ENCODE measurements around the gene KRT4.
"Not testable (repeated sequence)": the region's sequence is repeated elsewhere in the genome, so short reads cannot be mapped to it uniquely, and the experiment has no call there.

KRT4 gene

DNA sequence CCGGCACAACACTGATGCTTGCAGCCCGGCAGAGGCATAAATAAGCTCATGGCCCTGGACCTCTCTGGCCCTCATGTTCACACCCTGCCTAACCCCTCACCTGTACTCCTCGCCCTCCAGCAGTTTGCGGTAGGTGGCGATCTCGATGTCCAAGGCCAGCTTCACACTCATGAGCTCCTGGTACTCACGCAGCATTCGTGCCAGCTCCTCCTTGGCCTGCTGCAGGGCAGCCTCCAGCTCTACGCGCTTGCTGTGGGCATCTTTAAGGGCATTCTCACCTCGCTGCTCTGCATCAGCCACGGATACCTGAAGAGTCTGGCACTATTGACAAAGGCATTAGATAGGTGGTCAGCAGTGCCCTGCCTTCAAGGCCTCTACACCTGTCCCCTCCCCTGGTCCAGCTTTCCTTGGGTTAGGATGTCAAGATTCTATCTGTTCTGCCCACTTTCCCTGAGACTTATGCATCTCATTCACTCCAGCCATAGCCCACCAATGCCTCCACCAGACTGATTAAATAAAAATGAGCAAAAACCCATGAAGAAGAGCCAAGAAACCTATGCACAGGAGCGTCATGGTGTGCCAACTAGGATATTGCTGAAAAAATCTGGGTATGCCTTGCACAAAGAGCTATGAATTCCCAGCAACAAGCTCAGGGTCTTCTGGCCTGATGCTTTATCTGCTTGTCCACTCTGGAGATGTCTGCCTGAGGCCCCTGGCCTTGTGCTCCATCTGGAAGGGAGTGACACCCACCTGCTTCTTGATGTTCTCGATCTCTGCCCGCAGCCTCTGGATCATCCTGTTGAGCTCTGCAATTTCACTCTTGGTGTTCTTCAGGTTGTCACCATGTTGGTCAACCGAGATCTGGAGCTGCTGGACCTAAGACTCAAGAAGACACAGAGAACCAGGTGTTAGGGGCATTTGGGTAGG is 6.1 kb downstream of the KRT4 start:
- DNase-seq, result no peak

DNA sequence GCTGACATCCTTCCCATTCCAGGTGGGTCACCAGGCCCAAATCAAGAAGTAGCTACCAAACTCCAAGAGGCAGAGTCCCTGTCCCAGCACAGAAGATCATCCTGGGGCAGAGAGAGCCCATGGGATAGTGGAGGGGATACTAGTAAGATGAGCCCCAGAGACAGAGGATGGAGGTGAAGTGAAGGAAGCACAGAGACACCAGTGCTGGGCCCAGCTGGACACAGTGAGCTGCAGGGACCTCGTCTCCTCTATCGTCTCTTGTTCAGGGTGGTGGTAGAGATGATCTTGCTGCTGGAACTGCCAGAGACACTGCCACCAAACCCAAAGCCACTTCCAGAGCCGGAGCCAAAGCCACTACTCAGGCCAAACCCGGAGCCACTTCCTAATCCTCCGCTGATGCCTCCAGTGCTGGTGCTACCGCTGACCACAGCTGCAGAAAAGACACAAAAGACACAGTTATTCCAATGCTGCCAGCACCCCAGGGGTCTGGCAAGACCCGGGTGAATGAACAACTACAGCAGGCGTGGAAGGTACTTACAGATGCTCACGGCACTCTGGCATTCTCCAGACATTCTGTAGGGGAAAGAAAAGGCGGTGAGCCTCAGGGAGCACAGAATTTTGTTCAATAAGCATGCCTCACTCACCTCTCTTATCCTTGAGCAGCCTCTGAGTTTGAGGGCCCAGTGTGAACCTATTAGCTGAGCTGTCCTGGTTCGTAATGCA is 6.9 kb downstream of the KRT4 start:
- no peak for DNase-seq

DNA sequence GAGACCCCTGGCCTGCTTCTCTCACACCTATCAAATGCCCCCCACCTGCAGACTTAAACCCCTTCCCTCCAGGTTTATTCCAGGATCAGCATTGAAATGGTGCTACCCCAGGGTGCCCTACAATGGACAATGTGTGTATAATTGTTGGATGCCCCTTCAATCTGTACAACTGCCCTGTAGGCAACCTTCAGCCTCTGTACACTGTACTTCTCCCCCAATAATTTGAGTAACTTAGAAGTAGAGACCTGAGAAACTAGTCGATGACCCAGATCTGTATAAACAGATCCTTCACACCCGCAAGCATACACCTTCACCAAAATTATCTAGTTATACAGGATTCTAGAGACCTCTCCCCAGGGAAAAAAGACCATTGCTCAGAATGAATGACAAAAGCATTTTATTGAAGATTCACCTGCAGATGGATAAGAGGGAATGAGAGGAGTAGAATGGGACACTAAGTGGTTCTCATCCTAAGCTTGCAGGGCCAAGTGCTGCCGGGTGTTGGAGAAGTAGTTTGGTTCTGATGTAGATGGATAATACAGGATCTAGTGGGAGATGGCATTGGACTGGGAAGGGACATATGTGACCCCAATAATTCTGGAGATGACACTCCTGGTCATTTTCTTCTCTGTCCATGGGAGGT is 7.6 kb downstream of the KRT4 start:
- no peak for DNase-seq

DNA sequence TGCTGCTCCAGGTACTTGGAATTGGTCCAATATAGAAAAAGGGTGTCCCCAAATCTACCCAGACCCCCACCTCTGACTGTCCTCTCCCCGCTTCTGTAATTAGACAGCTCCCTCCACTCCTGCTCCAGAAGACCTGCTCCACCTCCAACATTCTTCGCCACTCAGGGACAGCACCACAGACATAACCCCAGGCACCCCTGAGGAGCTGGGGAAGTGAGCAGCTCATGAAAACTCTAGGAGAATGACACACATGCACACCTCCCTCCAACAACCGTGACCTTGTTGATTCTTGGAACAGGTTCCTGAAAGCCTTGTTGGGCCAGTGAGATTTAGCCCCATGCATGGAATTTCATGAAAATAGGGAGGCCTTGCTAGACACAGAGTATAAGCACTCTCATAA is 8.2 kb downstream of the KRT4 start:
- no peak for DNase-seq

DNA sequence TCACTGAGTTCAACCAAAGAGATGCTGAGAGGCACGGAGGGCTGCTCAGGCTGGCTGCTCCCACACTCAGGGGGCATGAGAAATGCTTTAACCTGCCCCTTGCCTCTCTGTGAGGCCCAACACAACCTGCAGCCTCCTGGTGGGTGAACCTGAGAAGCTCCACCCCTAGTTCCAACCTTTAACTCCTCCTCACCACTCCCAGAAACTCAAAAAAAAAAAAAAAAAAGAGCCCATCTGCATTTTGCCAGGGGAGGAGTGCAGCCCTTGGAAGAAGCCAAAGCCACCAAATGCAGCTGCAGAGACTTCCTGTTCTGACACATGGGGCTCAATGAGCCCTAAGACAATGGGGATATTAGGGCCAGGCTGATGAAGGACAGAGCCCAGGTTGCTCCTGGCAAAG is 8.9 kb downstream of the KRT4 start:
- DNase-seq, result no peak

DNA sequence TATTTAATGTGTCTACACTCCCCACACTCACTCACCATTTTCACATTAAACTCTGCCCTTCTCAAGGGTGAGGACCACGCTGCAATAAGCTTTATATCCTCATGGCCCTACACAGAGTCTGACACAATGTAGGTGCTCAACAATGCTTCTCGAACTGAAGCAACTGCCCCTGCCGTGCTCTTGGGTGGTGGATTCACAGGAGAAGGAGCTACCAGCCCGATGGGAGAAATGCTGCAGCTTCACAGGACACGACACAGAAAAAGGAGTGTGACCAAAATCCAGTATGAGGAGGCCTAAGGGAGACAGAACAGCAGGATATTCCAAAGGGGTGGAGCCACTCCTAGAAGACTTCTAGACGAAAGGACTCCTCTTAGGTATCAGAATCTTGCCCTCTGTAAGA is 11.5 kb downstream of the KRT4 start:
- DNase-seq, result no peak

DNA sequence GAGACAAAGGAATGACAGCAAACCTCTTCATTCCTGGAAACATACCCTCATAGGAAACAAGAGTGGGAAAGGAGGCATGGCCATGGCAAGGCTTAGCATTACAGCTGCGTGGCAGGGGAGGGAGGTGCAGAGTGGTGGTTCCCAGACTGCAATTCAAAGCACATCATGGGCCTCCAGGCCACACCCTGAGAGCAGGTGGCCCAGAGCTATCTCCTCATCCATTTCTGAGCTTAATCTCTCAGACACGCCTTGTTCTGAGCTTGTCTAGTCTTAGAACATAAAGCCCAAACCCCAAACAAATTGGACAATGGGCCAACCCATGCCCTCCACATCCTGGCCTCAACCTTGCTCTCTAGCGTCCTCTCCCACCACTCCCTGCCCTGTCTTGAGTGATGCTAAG is 12.1 kb downstream of the KRT4 start:
- no peak for DNase-seq

DNA sequence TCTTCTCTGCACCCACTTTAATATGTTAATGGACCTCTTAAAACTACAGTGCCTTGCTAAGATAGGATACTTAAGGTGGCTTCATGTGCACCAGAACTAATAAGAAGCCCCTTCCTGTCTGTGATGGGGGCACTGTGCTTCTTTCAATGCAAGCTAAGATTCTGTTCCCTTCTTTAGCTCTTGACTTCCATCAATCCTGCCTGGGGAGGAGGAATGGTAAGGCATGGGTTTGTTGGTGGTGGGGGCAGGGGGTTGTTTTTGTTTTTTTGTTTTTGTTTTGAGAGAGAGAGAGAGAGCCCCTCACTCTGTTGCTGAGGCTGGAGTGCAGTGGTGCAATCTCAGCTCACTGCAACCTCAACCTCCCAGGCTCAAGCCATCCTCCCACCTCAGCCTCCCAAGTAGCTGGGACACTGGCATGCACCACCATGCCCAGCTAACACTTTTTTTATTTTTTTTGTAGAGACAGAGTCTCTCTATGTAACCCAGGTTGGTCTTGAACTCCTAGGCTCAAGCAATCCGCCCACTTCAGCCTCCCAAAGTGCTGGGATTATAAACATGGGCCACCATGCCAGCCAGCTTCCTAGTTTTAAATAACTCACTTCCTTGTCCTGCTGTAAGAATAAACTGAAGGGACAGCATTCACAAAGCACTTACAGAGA is 13.5 kb downstream of the KRT4 start:
- DNase-seq, result no peak

DNA sequence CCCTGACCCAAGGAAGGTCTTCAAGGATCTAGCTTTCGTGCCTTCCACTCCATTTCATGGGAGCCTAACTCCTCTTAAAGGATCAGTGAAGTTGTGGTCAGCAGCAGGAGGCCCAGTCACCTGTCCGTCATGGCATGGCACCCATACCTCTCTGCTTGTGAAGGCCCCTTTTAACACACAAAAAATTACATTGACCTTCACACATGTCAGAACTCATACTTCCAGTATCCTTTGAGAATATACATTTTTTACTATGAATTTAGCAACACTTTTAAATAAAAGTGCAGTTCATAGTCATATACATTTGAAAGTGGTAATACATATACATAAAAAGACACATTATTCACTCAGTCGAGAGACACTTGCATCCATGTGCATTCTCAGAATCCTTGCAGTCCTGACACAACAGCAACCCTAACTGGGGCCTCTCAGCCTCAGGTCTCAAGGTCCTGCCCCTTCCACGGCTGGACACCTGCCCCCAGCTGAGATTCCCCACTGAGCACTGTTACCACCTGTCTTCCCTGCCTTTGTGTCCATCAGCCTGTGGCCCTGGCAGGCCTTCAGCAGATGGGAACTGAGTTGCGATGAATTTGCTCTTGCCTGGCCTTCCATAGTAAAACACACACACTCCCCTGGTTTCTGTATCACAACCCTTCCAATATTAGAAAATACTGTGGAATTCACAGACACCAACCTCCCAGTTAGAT is 14.3 kb downstream of the KRT4 start:
- no peak for DNase-seq

DNA sequence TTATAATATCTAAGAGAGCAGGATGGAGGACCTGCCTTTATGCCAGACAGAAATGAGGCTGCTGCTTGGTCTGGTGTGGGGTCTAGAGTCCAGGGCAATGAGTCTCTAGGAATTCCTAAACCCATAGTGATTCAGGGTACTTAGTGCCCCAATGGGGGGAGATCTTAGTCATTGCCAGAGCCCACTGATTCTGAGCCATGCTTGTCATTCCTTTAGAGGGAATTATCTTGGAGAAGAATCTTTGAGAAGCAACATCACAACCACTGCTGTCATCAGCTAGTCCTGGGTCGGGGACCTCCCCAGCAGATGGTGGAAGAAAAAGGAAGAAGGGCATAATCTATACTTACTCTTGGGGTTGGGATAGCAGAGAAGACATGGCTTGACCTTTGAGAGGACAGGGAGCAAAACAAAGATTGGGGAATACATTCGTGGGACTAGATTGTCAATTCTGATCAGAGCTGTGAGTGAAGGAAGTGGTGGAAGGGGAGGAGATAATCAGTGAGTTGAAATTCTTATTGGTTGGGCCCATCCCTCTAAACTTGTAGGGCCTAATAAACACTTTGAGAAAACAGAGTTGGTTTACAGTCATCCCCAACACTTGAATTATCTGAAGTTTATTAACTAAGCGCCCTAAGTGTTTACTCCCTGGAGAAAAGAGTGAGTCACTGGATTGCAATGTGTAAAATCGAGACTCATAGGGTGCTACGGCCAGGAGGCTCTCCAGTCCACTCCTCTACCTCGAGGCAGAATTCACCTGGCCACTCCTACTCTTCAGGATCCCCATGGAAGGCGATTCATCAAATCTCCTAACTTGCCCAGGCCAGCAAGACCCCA is 15.0 kb downstream of the KRT4 start:
- no peak for DNase-seq

DNA sequence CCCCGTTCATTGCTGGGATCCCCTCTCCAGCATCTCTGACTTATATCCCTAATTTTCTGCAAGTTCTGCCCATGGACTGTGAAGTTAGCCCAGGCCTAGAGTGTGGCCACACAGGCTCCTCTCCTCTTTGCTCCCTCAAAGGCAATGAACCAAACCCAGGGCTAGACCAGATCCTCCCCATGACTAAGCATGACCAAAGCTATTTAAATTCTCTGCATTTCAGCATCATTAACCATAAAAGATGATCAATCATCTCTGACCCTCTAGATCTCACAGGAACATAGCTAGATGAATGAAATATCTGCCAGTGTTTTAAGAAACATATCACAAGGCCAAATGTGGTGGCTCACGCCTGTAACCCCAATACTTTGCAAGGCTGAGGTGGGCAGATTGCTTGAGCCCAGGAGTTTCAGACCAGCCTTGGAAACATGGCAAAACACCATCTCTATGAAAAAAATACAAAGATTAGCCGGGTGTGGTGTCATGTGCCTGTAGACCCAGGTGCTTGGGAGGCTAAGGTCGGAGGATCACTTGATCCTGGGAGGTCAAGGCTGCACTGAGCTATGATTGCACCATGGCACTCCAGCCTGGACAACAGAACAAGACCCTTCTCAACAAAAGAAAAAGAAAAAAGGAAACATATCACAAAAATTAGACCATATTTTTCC is 15.8 kb downstream of the KRT4 start:
- no peak for DNase-seq

DNA sequence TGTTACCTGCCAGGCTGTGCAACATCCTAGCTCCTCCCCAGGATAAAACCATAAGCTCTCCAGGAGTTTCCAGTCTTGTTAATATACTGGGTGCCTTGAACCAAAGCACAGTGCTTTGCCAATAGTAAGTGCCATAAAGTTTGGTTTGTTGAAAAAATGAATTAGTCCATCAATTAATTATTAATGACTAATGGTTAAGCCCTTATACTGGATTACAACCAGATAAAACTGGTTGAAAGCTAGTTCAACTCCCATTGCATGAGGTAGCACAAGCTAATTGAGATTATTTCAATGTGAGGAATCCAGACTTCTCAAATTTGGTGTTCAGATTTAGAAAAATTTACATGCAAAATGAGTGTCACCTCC is 16.4 kb downstream of the KRT4 start:
- no peak for DNase-seq

DNA sequence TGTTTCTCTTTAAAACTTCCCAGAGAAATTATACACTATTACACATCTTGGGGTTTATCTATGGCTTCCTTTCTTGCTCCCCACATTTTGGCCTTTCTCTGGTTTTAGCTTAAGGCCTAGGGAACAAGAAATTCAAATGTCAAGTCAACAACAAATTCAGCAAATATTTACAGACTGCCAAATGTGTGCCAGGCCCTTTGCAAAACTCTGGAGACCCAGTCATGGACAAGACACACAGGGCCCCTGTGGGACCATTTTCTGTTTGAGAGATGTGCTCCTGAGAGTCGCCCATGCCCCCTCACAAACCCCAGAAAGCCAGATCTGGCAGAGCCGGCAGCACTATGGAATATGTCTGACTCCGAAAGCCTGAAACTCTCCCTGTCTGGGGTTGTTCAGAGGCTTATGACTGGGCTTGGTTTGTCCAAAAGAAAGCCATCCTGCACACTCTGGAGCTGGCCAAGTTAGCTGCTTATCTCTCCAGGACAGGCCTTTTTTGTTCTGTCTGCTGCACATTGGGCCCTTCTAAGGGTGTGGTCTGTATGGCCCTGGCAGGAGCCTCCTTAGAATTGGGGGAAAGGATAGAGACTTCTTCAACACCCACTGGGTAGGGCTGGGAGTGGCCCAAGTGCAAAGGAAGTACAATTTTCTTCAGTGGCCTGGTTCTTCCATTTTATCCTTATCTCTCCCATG is 16.9 kb downstream of the KRT4 start:
- DNase-seq, result no peak

DNA sequence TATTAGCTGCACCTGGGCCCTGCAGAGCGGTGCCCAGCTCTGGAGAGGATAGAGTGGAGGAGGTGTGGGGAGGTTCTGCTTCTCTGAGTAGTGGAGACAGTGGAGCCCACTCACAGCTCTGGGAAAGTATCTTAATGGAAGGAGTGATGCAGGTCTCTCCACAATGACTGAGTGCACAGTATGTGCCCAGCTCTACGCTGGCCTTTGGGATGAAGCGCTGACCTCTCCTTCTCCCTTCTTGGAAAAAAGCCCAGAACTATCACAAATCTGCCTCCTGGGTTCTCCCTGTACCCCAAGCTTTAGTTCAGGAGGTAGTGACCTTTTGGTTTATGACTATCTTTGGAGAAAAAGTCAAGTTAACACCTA is 17.5 kb downstream of the KRT4 start:
- no peak for DNase-seq

DNA sequence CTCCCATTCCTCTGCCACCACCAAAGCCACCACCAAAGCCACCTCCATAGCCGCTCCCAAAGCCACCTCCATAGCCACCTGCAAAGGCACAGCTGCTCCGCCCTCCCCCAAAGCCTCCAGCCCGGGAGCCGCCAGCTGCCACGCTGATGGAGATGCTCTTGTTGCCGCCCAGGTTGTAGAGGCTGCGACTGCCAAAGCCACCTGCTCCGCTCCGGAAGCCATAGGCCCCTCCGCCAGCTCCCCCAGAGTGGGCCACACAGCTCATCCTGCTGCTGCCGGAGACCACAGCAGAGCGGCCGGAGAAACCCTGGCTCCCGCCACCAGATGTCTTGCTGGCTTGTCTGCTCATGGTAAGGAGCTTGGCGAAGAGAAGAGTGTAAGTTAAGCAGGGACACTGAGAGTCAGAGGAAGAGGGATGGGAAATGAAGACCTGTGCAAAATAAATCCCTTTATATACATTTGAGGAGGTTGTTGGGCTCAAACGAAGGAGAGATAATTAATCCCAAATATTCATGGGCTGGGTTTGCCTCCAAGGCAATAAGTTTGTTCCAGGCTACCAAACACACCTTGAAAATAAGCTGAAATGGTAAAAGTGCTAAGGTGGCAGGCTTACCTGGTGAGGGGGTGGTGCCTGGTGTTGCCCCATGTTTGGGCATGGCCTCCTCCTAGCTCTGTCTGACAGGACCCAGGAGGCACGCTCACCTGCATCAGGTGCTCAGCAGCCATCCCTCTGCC is 18.1 kb downstream of the KRT4 start, which contains the start of gene KRT3:
Gene KRT3 (minus strand): TSS at position 424 of the 735 bp plus-strand sequence. CDS start 75 bp downstream, at position 349.
- DNase-seq, result no peak

DNA sequence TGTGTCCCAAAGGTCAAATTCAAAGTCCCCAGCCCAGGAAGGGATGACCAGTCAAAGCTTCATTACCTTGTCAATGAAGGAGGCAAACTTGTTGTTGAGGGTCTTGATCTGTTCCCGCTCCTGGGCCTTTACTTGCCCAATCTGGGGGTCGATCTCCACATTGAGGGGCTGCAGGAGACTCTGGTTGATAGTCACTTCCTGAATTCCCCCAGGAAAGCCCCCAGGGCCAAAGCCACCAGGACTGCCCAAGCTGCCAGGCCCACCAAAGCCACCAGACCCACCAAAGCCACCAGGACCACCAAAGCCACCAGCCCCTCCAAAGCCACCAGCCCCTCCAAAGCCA is 18.6 kb downstream of the KRT4 start:
- not testable (repeated sequence) for DNase-seq

DNA sequence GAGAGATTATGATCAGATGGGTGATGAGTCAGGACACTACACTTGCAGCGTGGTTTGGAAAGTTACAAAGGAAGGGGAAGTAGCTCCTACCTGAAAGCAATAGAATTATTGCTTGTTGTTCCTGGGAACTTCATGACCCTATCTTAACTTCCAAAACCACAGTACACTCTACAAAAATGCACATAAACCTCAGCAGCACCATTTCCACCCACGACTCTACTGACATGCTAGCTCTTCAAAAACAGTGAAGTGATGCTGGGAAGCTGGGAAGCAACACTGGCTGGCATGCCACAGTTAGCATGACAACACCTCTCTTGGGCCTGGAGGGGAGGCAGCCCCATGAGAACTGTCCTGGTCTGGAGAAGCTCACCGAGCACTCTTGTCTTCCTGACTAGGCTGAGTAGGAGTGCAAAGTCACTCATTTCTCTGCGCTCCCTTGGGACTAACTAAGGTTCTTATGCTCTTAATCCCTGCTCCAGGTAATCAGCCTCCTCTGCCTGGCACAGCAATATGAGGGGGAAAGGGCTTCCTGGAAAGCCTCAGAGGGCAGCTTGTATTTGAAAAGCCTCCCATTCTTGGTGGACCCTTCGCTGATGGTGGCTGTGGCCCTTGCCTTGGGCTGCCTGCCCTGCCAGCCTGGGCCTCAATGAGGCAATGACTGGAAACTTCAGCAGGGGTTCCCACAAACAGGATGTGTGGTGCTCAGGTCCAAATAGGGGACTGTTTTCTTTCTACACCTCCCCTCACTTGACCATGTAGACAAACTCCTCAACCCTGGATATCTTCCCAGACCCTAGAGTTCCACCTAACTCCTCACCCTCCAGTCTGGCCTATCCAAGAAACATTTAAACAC is 19.2 kb downstream of the KRT4 start:
- DNase-seq, result no peak

DNA sequence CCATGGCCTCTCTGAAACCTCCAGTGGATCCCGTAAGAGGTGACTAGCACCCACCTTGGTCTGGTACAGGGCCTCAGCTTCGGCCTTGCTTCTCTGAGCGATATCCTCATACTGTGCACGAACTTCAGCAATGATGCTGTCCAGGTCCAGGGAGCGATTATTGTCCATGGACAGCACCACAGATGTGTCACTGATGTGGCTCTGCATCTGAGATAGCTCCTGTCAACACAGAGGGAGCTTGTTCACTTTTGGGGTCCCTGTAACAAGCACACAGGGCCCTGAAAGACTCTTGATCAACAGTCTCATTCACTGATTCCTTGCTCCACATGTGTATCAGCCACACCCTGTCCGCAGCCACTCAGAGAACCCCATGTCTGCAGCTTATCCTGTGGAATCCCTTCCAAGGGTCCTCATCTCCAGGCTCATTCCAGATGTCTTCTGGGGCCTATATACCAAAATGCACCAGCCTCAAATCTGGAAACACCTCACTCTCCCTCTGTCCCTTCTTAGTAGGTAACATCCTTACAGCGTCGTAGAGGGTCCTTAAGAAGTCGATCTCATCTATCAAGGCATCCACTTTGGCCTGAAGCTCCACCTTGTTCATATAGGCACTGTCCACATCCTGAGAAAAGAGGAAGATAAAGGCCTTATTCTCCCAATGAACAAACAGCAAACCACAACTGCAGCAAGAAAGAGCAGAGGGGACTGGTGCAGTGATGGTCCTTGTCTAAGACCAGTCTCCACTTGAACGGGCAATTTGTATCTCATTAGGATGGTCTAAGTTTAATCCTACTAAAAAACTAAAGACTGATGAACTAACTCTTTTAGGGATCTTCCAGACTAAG is 21.5 kb downstream of the KRT4 start:
- no peak for DNase-seq

All from effector CD4-positive, alpha-beta T cell (primary cell).